Skin of body (tissue), 2 donors: Measurements from ENCODE around the gene ANKRD44. TPM values are rescaled to one million over a fixed set of nuclear protein-coding genes. Genes with fewer than 3 reads are reported as not detected.

Source experiments
- DNase-seq: peaks from one replicate; lab custom pipeline; 2025; lab: John Stamatoyannopoulos, UW
- total RNA-seq: library from RNA; depleted of rRNA; stranded (reverse); fragments of >200 nt; gene quantifications from one replicate; pipeline ENCODE4 v1.2.3, GENCODE V29; 2014

Gene ANKRD44
- total RNA-seq, 1 donor from 2014 or later = 21.8 TPM

GRCh38 chr2:197116306-197116879 is 194.2 kb downstream of the ANKRD44 start:
- no peak for DNase-seq

- DNase-seq = no peak
These were observed 195.3 kb downstream of the ANKRD44 start for GRCh38 chr2:197115325-197115724.

GRCh38 chr2:197113275-197113711 is 197.3 kb downstream of the ANKRD44 start:
- DNase-seq = peak; percentile 21

GRCh38 chr2:197109326-197109725 is 201.3 kb downstream of the ANKRD44 start:
- DNase-seq = no peak

GRCh38 chr2:197108758-197109157 is 201.8 kb downstream of the ANKRD44 start:
- no peak for DNase-seq

- peak; percentile 22 for DNase-seq
These were observed 203.0 kb downstream of the ANKRD44 start for GRCh38 chr2:197107291-197108269.

- no peak for DNase-seq
These were observed 207.2 kb downstream of the ANKRD44 start for GRCh38 chr2:197103363-197103762.

GRCh38 chr2:197102231-197102630 is 208.3 kb downstream of the ANKRD44 start:
- no peak for DNase-seq

GRCh38 chr2:197101519-197101918 is 209.1 kb downstream of the ANKRD44 start:
- DNase-seq = no peak

- peak; percentile 48 for DNase-seq
These were observed 212.8 kb downstream of the ANKRD44 start for GRCh38 chr2:197097578-197098366.

- no peak for DNase-seq
These were observed 213.9 kb downstream of the ANKRD44 start for GRCh38 chr2:197096649-197097048.

GRCh38 chr2:197092431-197092830 is 218.1 kb downstream of the ANKRD44 start:
- DNase-seq = peak; percentile 90

- no peak for DNase-seq
These were observed 219.7 kb downstream of the ANKRD44 start for GRCh38 chr2:197090742-197091367.

- DNase-seq = no peak
These were observed 220.9 kb downstream of the ANKRD44 start for GRCh38 chr2:197089655-197090054.

GRCh38 chr2:197088694-197089093 is 221.9 kb downstream of the ANKRD44 start:
- DNase-seq = peak; percentile 36

GRCh38 chr2:197086500-197086899 is 224.1 kb downstream of the ANKRD44 start:
- DNase-seq = no peak

GRCh38 chr2:197085665-197086064 is 224.9 kb downstream of the ANKRD44 start:
- DNase-seq = no peak

- no peak for DNase-seq
These were observed 229.3 kb downstream of the ANKRD44 start for GRCh38 chr2:197081294-197081693.

- no peak for DNase-seq
These were observed 229.9 kb downstream of the ANKRD44 start for GRCh38 chr2:197080578-197081216.

- no peak for DNase-seq
These were observed 230.6 kb downstream of the ANKRD44 start for GRCh38 chr2:197079832-197080555.
